ENCODE results near the gene CCDC170.

- no peak for TF ChIP-seq CTCF (conservative IDR thresholded peaks at IDR 0.05 in 1 of 2, IDR thresholded peaks at IDR 0.05 in 1 of 2; ENCODE audit: extremely low read depth in 1 of 2, insufficient read depth in 1 of 2, low read depth in 1 of 2, low read length in 2 of 2)
- TF ChIP-seq EZH2 (IDR thresholded peaks at IDR 0.05; ENCODE audit: borderline replicate concordance, low read length) = no peak
These were observed 176.3 kb downstream of the CCDC170 start for GRCh38 chr6:151670116-151670515.

Measured in mammary epithelial cell (primary cell).